D341Med (cell line): ENCODE data around the gene OTOR.

ENCODE experiments used
- DNase-seq: peaks from one replicate; pipeline ENCODE4 v3.0.0; 2012; ENCODE audit warnings: low spot score

OTOR gene, protein sequence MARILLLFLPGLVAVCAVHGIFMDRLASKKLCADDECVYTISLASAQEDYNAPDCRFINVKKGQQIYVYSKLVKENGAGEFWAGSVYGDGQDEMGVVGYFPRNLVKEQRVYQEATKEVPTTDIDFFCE

GRCh38 chr20:16748308-16748900 is at the start of gene OTOR:
TSS of gene OTOR (plus strand) at chr20:16748358. CDS start at chr20:16748402, 44 bp downstream.
- no peak for DNase-seq

DNA sequence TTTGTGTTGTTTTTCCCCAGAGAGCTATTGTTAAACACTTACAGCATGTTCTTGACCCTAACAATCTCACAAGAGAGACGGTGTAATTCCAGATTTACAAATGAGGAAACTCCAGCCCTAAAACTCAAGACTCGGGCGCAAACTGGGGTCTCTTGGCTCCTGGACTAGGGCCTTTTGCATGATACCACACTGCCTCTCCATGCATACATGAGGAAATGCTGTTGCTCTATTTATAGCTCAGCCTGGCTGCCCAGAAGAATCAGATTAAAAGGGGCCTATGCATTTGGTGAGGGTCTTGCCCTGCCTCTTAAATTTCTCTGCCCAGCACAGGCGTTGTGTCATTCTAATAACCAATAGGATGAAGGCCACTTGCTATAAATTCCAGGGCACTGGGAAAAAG is 48.9 kb upstream of the OTOR start:
- peak; percentile 55 for DNase-seq

DNA sequence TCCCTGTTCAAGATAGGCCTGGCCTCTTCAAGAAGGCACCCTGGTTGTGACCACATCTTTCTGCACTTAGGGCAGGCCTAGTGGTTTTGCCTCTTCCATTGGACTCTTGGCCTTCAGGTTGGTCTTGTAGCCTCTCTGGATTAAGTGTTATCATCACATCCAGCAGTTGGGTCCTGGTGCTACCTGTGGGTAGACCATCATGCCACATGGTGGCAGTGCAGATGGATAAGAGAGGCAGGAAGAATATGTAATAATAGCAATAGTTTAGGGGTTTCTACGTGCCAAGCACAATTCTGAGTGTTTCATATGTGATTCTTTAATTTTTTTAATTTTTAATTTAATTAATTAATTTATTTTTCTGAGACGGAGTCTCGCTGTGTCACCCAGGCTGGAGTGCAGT is 46.9 kb upstream of the OTOR start:
- DNase-seq: peak; percentile 51

- no peak for DNase-seq
Measured at GRCh38 chr20:16703570-16703969, 44.6 kb upstream of the OTOR start.

DNA sequence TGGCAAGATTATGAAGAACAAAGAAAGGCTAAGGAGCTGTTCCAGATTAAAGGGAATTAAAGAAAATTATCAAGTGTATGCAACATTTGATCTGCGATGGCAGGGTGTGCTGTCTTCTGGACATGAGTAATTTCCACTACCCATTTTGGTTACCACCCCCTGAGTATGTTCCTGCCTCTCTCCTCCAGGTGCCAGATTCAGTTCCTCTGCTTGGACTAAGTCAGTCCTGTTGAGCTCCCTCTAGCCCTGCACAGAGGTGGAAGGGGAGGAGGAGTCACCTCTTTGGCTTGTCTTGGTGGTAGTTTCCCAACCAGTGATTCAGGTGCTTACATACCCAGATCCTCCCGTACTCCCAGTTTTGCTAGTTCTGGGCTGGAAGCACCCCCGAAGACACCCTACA is 40.5 kb upstream of the OTOR start:
- no peak for DNase-seq

GRCh38 chr20:16708602-16709001 is 39.6 kb upstream of the OTOR start:
- no peak for DNase-seq

DNA sequence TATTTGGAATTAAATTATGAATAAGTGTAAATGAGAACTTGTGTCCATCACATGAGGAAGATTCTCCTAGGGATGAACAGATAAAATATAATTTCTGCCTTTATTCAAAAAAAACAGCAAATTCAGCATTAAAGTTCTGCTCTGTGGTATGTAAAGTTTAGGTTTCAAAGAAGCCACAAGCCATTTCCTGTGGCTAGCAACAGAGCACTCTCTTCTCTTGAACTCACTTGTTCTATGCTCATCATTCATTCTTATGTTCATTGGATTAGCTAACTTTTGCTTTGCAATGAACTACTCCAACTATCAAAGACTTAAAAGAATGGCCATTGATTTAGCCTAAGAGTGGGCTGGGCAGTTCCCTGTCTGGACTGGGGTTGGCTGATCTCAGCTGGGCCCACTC is 39.1 kb upstream of the OTOR start:
- no peak for DNase-seq

GRCh38 chr20:16710781-16711180 is 37.4 kb upstream of the OTOR start:
- DNase-seq: no peak

DNA sequence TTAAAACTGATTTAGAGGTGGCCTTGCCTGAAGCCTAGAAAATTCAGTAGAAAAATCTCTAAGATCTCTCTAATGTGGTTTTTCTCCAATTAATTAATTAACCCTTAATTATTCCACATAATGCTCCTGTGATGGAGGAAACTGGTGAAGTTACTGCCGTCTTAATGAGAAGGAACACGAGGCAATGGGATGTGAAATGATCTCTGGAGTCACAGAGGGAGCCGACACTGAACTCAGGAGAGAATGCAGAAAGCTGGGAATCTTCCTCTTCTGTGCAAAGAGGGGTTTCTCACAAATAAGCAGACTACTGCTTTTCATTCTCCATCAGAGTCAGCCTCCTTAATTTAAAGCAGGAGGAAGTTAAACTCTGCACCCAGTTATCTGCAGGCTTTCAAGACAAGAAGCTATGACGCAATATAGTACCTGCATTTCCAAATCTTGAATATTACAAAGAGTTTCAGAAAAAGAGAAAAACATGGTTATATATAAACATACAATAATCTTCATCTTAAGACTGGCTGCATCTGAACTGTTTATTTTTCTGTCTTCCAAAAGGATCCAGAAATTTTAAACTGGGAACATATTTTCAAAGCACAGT is 36.4 kb upstream of the OTOR start:
- DNase-seq: no peak

GRCh38 chr20:16712511-16712947 is 35.6 kb upstream of the OTOR start:
- no peak for DNase-seq

GRCh38 chr20:16713066-16713465 is 35.1 kb upstream of the OTOR start:
- no peak for DNase-seq

GRCh38 chr20:16714242-16714641 is 33.9 kb upstream of the OTOR start:
- no peak for DNase-seq

DNA sequence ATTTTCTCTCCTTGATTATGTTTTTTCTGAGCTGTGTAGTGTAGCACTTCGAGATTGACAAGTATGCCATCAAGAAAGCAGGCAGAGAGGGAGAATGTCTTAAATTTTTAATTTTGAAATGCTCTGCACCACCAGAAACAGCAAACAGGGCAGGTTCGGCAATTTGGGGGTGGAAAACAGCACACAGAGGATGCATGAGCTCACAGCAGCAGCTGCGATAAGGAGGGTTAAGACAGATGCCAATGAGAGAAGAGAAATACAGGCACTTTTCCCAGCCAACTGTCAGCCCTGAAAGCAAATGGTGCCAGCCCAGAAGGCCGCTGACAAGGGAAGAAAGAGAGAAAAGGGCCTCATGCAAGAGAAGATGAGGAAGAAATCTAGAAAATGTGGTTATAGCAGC is 33.4 kb upstream of the OTOR start:
- no peak for DNase-seq

DNA sequence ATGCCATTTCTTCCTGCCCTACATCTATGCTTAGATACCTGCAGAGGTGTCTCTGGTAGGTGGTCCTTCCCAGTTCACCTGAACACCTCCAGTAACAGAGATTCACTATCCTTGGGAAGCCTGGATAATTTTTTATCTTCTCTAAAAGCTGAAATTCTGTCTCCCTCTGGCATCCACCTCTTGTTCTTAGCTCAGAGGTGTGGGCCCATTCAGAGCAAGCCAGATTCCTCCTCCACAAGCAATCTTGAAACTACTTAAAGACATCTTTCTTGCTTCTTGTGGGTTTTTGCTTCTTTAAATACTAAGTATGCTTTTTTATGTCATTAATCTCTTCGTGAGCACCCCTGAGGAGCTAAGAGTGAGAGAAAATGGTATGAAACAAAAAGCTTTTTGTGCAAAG is 28.7 kb upstream of the OTOR start:
- DNase-seq: no peak

- DNase-seq: no peak
Measured at GRCh38 chr20:16729080-16729479, 19.1 kb upstream of the OTOR start.

GRCh38 chr20:16729565-16730460 is 18.3 kb upstream of the OTOR start, which contains the start of gene SNRPB2:
TSS of gene SNRPB2 (plus strand) at chr20:16730026. CDS start at chr20:16731703, 1,677 bp downstream.
- peak; percentile 96 for DNase-seq

GRCh38 chr20:16732506-16733152 is 15.5 kb upstream of the OTOR start:
- DNase-seq: no peak

DNA sequence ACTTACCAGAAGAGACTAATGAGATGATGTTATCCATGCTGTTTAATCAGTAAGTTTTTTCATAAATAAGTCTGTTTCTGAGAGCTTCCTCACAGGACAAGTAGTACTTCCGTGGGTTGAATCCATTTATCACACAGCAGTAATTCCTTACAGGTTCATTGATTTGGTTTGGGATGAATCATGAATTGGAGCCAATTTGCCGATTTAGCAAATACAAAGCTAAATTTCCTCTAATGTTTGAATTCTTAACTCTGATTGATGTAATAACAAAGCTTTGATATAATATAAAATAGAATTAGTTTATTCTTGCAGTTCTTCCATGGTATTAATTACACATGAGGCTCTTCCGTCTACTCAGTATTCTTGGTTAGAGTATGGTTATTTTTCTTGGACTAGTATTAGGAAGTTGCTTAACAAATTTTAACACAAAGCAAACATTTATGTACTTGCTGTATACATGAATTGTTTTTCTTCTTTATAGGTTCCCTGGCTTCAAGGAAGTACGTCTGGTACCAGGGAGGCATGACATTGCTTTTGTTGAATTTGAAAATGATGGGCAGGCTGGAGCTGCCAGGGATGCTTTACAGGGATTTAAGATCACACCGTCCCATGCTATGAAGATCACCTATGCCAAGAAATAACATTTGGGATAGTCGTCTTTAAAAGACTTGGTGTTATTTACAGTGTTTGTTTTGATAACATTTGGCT is 7.6 kb upstream of the OTOR start:
- DNase-seq: no peak

DNA sequence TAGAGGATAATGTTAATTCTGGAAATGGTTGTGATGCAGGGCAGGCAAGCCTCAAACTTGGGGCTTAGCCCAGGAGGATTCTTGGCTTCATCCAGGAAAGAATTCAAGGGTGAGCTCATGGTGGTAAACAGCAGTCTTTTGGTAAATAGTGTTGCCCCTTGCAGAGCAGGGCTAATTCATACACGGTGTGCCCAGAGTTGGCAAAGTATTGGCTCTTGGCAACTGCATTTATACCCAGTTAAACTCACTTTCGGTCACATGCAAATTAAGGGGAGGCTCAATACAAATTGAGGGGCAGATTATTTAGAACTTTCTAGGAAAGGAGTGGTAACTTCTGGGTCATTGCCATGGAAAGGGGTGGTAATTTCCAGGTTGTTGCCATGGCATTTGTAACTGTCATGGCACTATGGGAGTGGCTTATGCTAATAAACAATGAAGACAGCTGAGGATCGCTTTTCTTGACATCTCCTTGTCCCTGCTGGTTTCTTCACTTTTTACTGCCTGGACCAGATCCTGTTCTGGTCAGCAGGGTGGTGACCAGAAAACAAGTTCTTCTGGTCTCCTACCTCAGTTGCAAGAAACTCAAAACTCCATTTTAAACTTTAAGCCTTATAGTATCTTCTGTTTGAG is 3.9 kb upstream of the OTOR start:
- DNase-seq: no peak

- DNase-seq: no peak
Measured at GRCh38 chr20:16745204-16745603, 3.0 kb upstream of the OTOR start.

DNA sequence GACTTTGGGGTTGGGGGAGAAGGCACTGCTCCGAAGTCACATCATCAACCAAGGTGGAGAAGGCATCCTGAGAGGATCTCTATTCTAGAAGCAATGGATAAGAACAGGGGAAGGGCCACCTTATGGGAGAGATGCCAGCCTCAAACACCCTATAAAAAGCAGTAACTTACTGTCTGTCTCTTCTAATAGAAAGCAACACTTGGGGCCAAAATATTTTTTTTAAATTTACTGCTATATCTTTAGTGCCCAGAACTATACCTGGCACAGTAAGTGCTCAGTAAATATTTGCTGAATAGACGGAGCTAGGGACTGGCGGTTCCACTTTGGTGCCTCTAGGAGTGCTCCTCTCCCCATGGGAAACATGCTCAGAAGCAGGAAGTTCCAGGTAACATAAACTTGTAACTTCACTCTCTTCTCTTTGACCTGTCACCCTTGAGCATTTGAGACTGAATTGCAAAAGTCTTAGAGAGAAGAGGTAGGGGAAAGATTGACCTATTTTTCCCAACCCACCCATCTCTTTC is 807 bp upstream of the OTOR start:
- no peak for DNase-seq
